Ovary (tissue), 9 donors: ENCODE data around the gene AMPH. TPM values are rescaled to one million over a fixed set of nuclear protein-coding genes. Genes with fewer than 3 reads are reported as not detected.
A peak's percentile ranks its signal among the peaks of the same experiment; 100 is the strongest.
"Not testable (repeated sequence)": the region's sequence is repeated elsewhere in the genome, so short reads cannot be mapped to it uniquely, and the experiment has no call there.

ENCODE experiments used
- DNase-seq, 5 donors: peaks; one replicate each; pipeline ENCODE4 v3.0.0-alpha.2; 2019 to 2020
- H3K27ac ChIP-seq, 2 donors: fragments of 200-600 bp; one replicate each; pipeline versions ENCODE4 v1.5.1 to v1.8.0; 2019 to 2022
- H3K27me3 ChIP-seq: fragments of 200-600 bp; one replicate; pipeline ENCODE4 v1.8.0; 2022
- H3K36me3 ChIP-seq: fragments of 200-600 bp; sonication (generic); one replicate; pipeline ENCODE4 v1.5.1; 2019
- H3K4me1 ChIP-seq: one replicate; pipeline ENCODE4 v1.8.1; 2013; ENCODE audit warnings: mild to moderate bottlenecking, moderate library complexity; ENCODE audit not compliant: insufficient read depth
- H3K4me3 ChIP-seq: fragments of 200-600 bp; sonication (generic); one replicate; pipeline ENCODE4 v1.5.1; 2017
- H3K9me3 ChIP-seq, 2 donors: fragments of 200-600 bp in 1 of 2; sonication (generic) in 1 of 2; one replicate each; pipeline versions ENCODE4 v1.5.1 to v1.8.1; 2013 to 2019; ENCODE audit warnings: mild to moderate bottlenecking in 1 of 2, moderate library complexity in 1 of 2
- CTCF ChIP-seq, 3 donors: fragments of 450-650 bp in 2 of 3; fragments of 200-600 bp in 1 of 3; IDR thresholded peaks; one replicate each; pipeline versions ENCODE4 v1.5.1 to v1.8.0; 2016 to 2022; ENCODE audit warnings: antibody characterized with exemption in 3 of 3, mild to moderate bottlenecking in 1 of 3
- EP300 ChIP-seq: sonication (generic); formaldehyde crosslinking; IDR thresholded peaks from one replicate; pipeline ENCODE4 v1.6.1; 2017; ENCODE audit warnings: antibody characterized with exemption
- POLR2A ChIP-seq: fragments of 450-650 bp; IDR thresholded peaks from one replicate; pipeline ENCODE4 v1.6.1; 2017; ENCODE audit warnings: antibody characterized with exemption, mild to moderate bottlenecking, moderate library complexity
- WGBS, 3 donors: extraction: QIAGEN DNeasy Blood & Tissue Kit in 1 of 3; methylation state at CpG; one replicate each; pipeline versions ENCODE4 v1.1.5 to v1.1.7; 2013 to 2017; 5-methylcytosine and 5-hydroxymethylcytosine counted together
- intact Hi-C, 4 donors: fragments of 100-400 bp; cut with DNase I; formaldehyde crosslinking; loops; one replicate each; pipeline versions ENCODE4 v1.11.0 to v1.15.1; 2022 to 2023
- polyA plus RNA-seq, 2 donors: library from polyadenylated mRNA; stranded (reverse); fragments of 200-250 nt in 1 of 2; fragments of 350-450 nt in 1 of 2; fragmentation: Illumina TruSeq in 1 of 2; extraction: RNeasy Lipid Tissue Mini Kit (QIAGEN cat#74804) in 1 of 2; gene quantifications; one replicate each; pipeline ENCODE4 v1.2.3, GENCODE V29; 2013 to 2014
- total RNA-seq, 7 donors: library from RNA; depleted of rRNA in 2 of 7; stranded (reverse); fragments of >200 nt in 2 of 7; fragmentation: NEBNext Ultra II Directional in 3 of 7; extraction: Animal tissue kit (Norgen Biotek cat#: 25700) in 3 of 7; gene quantifications; one replicate each; pipeline versions ENCODE4 v1.1.0 to v1.2.4, GENCODE V29; 2016 to 2023
- donor health status: DM: no; HTN: no; CAD: no; lungs with moderate emphysema.
- donor health status: DM: no; HTN: no; CAD: no.
- donor health status: Bipolar disorder and iron deficiency.
- donor health status: DM: yes; HTN: yes; CAD: no.
- donor health status: DM: no; HTN: no; CAD: no.
- donor health status: DM: yes; HTN: yes; CAD: no.

AMPH gene
- total and polyA plus RNA-seq, 9 donors = 0.10 to 4.6 (median 0.83) TPM

DNA sequence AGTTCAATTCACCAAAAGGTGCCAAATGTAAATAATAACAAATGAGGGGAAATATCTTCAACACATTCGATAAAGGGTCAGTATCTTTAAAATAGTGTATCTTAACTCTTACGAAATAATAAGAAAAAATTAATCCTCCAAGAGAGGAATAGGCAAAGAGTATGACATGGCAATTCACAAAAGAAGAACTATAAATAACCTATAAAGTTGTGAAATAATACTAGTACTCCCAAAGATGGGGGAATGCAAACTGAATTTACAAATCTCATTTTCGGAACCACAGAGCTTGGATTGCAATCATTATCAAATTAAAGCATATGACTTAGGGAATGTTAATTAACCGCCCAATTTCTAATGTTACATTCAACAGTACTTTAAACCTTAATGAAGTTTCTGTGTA, 279.6 kb downstream of the AMPH start:
- 70 to 87% (median 85%) methylated on average over 4 of the region's 4 CpGs for WGBS, 3 donors

DNA sequence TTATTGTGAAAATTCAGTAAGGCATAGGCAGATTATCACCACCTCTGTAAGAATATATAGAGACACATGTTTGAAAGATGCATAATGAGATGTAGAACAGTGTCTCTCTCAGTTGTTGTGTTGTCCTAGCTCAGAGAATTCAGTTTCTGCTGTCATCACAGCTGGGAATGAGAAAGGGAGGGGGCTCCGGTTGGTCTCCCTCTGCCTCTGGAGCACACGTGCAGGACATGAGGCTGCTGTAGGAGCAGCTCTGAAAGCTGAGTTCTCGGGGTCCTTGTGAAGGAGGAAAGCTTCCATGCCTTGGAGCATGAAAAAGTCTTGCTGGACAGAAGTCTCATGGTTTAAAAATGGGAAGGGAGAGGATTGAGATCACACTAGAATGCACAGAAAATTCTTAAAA, 280.4 kb downstream of the AMPH start:
- H3K27me3 ChIP-seq, H3K27ac ChIP-seq, H3K36me3 ChIP-seq, H3K4me1 ChIP-seq, intact Hi-C loops, H3K4me3 ChIP-seq, DNase-seq, H3K9me3 ChIP-seq: not testable (repeated sequence)
- WGBS, 3 donors = 60 to 64% (median 62%) methylated on average over 3 of the region's 3 CpGs

More for the DNA sequence above, 279.6 kb downstream of the AMPH start:
- Histone ChIP-seq H3K27ac (no peak overlapping the region), H3K4me3 (no peak overlapping the region), H3K4me1 (no peaks in the 10 kb centered on the region), H3K9me3 (no peaks in the 10 kb centered on the region), H3K36me3 (no peaks in the 10 kb centered on the region), H3K27me3 (no peaks in the 10 kb centered on the region)
- no peak for DNase-seq
- intact Hi-C loops = no loop called here
- TF ChIP-seq CTCF (IDR thresholded peaks at IDR 0.05) (no peak), POLR2A (no peak), EP300 (no peak)

GRCh38 chr7:38349869-38350583, 281.1 kb downstream of the AMPH start:
- H3K9me3 ChIP-seq, H3K36me3 ChIP-seq, H3K4me1 ChIP-seq, DNase-seq, H3K27me3 ChIP-seq, H3K27ac ChIP-seq, H3K4me3 ChIP-seq, intact Hi-C loops: not testable (repeated sequence)
- 64 to 78% (median 69%) methylated on average over 6 of the region's 6 CpGs for WGBS, 3 donors

- H3K27ac ChIP-seq, DNase-seq, intact Hi-C loops, H3K27me3 ChIP-seq, H3K4me3 ChIP-seq, H3K36me3 ChIP-seq, H3K4me1 ChIP-seq, H3K9me3 ChIP-seq: not testable (repeated sequence)
- WGBS, 3 donors = 85 to 91% (median 86%) methylated on average over 8 to 9 of the region's 9 CpGs
Measured at GRCh38 chr7:38349126-38349795, 281.9 kb downstream of the AMPH start.

DNA sequence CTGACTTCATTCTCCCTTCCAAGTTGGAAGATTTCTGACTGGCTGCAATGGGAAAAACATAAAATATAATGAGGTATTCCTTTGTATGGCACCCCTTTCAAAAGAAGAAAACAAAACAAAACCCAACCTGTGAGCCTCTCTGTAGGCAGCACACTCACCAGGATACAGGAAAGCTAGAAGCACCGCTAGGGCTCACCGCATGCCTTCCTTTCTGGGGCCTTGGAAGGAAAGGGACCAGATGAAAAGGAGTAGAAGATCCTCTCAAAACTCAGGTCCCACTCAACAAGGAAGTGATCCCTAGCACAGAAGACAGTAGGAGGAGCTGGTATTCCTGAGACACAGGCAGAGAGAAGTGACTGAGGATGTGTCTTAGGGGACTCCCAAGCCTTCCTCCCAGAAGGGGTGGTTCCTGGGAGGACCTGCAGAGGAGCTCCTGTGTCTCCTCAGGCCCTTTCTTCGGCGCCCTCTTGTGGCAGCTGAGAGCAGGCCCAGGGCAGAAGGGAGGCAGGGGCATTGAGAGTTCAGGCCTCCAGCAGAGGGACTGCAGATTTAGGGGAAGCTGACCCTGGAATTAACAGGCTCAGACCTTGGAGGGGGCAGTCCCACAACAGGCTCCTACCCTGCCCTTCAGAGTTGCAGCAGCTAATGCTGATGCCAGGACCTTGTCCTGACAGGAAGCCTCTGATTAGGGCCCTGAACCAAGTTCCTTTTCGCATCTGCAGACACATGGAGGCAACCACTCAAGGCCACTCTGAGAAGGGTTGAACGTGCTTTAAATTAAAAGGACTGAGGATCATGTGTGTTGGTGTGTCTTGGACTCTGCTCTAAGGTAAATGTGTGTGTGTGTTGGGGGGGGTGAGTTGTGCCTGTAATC, 285.6 kb downstream of the AMPH start:
- H3K27me3 ChIP-seq, H3K27ac ChIP-seq, H3K4me3 ChIP-seq, intact Hi-C loops, H3K9me3 ChIP-seq, H3K36me3 ChIP-seq, H3K4me1 ChIP-seq: not testable (repeated sequence)
- DNase-seq = peak in 2 of 5 donors; percentile 22 to 53
- 43 to 83% (median 59%) methylated on average over 4 to 6 of the region's 6 CpGs for WGBS, 3 donors

- intact Hi-C loops = loop anchor here in 1 of 4 donors (1.0 kb wide), 1 partner anchor 15 kb away; no protein-coding TSS in a partner anchor
- H3K4me1 ChIP-seq = not testable (repeated sequence)
Measured at GRCh38 chr7:38344741-38345140, 286.4 kb downstream of the AMPH start.

GRCh38 chr7:38342135-38342534, 289.0 kb downstream of the AMPH start:
- DNase-seq, H3K36me3 ChIP-seq, H3K27me3 ChIP-seq, H3K4me1 ChIP-seq, H3K9me3 ChIP-seq, H3K27ac ChIP-seq, intact Hi-C loops, H3K4me3 ChIP-seq: not testable (repeated sequence)
- WGBS, 3 donors = 72 to 77% (median 72%) methylated on average over 5 of the region's 5 CpGs

More at GRCh38 chr7:38344741-38345140, 286.4 kb downstream of the AMPH start:
- 62 to 72% (median 71%) methylated on average over 3 of the region's 3 CpGs for WGBS, 3 donors
- not testable (repeated sequence) for H3K27me3 ChIP-seq, H3K4me3 ChIP-seq, H3K36me3 ChIP-seq, H3K27ac ChIP-seq, H3K9me3 ChIP-seq, DNase-seq

DNA sequence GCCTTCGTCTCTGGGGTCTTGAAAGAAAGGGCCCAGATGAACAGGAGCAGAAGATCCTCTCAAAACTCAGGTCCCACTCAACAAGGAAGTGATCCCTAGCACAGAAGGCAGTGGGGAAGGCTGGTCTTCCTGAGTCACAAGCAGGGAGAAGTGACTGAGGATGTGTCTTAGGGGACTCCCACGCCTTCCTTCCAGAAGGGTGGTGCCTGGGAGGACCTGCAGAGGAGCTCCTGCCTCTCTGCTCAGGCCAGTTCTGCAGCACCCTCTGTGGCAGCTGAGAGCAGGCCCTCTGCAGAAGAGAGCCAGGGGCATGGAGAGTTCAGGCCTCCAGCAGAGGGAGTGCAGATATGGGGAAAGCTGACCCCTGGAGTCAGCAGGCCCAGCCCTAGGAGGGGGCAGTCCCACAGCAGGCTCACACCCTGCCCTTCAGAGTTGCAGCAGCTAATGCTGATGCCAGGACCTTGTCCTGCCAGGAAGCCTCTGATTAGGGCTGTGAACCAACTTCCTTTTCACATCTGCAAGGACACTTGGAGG, 289.9 kb downstream of the AMPH start:
- H3K27ac ChIP-seq, H3K36me3 ChIP-seq, H3K27me3 ChIP-seq, H3K4me1 ChIP-seq, H3K9me3 ChIP-seq, intact Hi-C loops, H3K4me3 ChIP-seq: not testable (repeated sequence)
- DNase-seq = peak in 1 of 5 donors; percentile 50
- 81 to 89% (median 85%) methylated on average over 2 of the region's 2 CpGs for WGBS, 3 donors
